HG03442 (cell line): Measurements from ENCODE around the gene SPATA25.
A peak's percentile ranks its signal among the peaks of the same experiment; 100 is the strongest.

Experiments
- ATAC-seq: cut with Tn5 transposase; IDR thresholded peaks from one replicate; pipeline ENCODE4 v1.9.1; 2021; ENCODE audit warnings: mild to moderate bottlenecking, moderate library complexity; ENCODE audit not compliant: unreplicated experiment

Gene SPATA25

DNA sequence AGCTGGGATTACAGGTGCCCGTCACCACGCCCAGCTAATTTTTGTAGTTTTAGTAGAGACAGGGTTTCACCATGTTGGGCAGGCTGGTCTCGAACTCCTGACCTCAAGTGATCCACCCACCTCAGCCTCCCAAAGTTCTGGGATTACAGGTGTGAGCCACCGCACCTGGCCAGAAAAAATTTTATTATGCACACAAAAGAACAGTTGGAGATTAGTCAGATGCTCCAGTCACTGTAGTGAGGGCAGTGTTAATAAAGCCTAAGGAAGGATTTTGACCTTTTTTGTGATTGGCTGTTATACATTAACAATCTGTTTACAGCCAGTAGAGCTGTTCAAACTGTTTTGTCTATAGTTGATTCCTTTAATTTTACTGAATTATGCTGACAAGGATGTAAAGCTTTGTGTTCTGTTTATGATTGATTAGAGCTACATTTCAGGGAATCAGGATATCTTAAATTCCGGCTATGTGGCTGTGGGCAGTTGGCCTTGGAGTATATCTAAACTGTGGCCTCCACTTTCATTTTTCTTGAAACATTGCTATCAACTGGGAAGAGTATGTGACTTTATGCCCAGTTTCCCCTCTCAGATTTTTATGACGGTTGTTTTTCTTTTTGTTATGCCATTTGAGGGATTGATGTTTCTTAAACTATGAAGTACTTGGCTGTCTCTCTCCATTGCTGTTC is 20.1 kb downstream of the SPATA25 start:
- no peak for ATAC-seq

DNA sequence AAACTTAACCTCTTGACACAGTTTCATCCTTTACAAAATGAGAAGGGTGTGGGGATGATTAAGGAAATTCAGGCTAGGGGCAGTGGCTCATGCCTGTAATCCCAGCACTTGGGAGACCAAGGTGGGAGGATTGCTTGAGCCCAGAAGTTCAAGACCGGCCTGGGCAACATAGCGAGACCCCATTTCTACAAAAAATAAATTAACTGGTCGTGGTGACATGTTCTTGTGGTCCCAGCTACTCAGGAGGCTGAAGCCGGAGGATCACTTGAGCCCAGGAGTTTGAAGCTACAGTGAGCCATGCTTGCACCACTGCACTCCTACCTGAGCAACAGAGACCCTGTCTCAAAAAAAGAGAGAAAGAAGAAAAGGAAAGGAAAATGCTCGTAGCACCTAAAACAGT is 21.0 kb downstream of the SPATA25 start:
- no peak for ATAC-seq

GRCh38 chr20:45863543-45864470 is 23.6 kb downstream of the SPATA25 start:
- no peak for ATAC-seq

DNA sequence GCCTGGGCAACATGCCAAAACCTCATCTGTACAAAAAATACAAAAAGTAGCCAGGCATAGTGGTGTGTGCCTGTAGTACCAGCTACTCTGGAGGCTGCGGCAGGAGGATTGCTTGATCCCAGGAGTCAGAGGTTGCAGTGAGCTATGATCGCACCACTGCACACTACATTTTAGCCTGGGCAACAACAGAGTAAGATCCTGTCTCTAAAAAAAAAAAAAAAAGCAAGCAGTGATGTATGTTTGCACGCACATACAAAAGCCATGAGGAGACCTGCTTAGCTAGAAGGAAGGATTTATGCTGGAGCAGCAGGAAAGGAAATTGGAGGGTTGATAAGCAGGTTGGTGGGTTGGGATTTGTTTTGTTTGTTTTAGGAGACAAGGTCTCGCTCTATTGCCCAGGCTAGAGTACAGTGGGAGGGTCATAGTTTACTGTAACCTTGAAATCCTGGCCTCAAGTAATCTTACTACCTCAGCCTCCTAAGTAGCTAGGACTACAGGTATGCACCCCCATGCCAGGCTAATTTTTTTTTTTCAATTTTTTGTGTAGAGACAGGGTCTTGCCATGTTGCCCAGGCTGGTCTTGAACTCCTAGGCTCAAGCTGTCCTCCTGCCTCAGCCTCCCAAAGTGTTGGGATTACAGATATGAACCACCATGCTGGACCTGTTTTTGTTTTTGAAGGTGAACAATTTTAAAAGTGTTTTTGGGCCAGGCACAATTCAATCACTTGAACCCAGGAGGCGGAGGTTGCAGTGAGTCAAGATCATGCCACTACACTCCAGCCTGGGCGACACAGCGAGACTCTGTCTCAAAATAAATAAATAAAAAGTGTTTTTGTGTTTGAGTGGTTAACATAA is 26.0 kb downstream of the SPATA25 start:
- no peak for ATAC-seq

DNA sequence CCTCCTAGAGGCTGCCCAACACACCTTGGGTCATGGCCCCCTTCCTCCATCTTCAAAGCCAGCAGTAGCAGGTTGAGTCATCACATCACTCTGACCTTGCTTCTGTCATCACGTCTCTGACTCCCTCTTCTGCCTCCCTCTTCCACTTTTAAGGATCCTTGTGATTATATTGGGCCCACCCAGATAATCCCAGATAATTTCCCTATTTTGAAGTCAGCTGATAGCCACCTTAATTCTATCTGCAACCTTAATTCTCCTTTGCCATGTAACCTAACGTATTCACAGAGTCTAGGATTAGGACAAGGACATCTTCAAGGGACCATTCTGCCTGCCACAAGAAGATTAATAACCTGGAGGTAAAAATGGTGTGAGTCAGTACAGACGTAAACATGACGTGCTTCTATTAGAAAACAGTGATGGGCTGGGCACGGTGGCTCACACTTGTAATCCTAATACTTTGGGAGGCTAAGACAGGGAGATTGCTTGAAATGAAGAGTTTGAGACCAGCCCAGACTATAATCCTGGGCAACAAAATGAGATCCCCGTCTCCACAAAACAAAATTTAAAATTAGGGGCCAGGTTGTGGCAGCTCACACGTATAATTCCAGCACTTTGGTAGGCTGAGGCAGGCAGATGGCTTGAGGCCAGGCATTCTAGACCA is 26.7 kb downstream of the SPATA25 start:
- no peak for ATAC-seq

DNA sequence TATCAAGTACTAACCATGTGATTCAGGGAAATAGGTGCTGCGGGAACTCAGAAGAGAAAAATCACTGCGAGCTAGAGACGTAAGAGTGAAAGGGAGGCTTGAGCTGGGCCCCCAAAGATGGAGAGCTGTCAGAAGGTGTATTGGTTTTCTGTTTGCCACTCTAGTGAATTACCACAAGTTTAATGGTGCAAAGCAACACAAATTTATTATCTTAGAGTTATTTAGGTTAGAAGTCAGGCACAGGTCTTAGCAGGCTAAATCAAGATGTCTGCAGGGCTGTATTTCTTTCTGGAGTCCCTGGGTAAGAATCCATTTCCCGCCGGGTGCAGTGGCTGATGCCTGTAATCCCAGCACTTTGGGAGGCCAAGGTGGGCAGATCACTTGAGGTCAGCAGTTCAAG is 27.5 kb downstream of the SPATA25 start:
- no peak for ATAC-seq

DNA sequence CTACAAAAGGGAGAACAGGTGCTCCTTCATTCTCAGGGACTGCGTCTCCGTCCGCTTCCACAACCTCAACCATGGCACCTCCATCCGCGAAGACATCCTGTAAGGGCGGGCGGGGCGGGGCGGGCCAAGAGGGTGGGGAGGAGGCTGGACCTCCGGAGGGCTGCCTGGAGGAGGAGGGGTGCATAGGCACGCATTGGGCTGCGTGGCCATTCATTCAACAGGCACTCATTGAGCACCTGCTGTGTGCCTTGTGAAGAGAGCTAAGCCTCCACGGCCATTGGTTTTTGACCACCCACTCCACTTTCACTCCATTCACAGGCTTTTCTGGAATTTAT is 29.6 kb downstream of the SPATA25 start:
- ATAC-seq = no peak

- peak; percentile 96 for ATAC-seq
Observed at GRCh38 chr20:45857114-45857881, 30.1 kb downstream of the SPATA25 start, which contains the start of the genes ACOT8 and ZSWIM3. TSS of gene ACOT8 (minus strand) at chr20:45857392. CDS start at chr20:45857315, 77 bp downstream. TSS of gene ZSWIM3 (plus strand) at chr20:45857614. CDS start at chr20:45857826, 212 bp downstream.

GRCh38 chr20:45853484-45853883 is 33.9 kb downstream of the SPATA25 start:
- ATAC-seq = no peak

DNA sequence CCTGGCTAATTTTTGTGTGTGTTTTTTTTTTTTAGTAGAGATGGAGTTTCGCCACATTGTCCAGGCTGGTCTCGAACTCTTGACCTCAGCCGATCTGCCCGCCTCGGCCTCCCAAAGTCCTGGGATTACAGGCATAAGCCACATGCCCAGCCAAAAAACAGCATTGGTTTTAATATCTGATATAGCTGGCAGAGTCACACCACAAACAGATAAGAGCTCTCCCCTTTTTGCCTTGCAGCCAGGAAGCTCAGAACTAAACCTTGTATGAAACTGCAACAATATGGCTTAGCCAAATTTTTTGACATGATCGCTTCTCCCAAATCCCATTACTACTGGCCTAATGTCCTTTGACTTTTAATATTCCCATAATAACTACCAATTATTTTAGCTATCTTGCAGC is 35.1 kb downstream of the SPATA25 start:
- ATAC-seq = no peak

GRCh38 chr20:45851501-45851900 is 35.9 kb downstream of the SPATA25 start:
- ATAC-seq = no peak

DNA sequence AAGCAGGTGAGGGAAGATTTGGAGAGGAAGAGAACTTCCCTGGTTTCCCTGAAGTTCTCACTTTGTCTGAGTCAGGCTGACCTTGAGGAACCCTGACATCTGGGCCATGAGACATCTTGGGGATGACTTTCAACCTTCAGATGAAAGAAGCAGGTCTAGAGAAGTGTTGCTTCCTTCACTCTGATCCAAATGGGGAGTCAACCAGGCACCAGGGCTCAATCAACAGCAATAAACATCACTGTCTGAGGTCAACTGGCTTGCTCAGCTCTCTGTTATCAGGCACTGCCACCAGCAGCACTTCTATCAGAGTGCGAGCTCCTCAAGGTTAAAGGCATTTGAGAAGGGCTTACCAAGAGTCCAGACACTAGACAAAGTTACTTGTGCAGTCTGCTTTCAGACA is 36.5 kb downstream of the SPATA25 start:
- ATAC-seq = no peak

DNA sequence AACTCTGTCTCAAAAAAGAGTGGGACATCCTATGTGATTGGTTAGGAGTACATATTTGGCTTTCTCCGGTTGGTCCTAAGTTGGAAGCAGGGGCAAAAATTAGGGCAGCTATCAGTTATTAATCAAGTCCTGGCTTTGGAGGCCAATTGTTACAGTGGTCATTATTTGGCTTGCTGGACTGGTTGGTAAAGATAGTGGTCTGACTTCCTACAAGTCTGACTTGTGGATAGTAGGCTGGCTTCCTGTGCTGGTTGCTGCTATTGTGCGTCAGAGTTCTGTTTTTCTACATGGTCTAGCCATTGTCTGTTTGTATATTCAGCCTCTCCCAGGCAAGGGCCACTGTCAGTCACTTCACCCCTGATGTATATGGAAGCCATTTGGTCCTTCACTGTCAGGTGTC is 37.2 kb downstream of the SPATA25 start:
- no peak for ATAC-seq

DNA sequence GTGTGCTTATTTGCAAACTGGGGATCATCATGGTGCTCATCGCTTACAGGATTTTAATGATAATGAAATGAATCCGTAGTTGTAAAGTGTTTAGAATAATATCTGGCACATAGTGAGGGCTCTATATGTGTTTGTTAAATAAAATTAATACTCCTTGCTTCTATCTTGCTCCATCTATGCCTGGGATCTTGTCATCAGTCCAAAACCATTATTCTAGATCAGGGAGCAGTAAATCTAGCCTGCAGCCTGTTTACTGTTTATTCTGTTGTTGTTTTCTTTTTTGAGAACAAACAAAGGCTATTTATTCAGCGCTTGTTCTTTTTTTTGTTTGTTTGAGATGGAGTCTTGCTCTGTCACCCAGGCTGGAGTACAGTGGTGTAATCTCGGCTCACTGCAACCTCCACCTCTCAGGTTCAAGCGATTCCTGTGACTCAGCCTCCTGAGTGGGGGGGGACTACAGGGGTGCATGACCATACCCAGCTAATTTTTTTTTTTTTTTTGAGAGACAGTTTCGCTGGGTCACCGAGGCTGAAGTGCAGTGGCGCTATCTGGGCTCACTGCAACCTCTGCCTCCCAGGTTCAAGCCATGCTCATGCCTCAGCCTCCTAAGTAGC is 38.3 kb downstream of the SPATA25 start:
- no peak for ATAC-seq

GRCh38 chr20:45848421-45848820 is 39.0 kb downstream of the SPATA25 start:
- no peak for ATAC-seq

DNA sequence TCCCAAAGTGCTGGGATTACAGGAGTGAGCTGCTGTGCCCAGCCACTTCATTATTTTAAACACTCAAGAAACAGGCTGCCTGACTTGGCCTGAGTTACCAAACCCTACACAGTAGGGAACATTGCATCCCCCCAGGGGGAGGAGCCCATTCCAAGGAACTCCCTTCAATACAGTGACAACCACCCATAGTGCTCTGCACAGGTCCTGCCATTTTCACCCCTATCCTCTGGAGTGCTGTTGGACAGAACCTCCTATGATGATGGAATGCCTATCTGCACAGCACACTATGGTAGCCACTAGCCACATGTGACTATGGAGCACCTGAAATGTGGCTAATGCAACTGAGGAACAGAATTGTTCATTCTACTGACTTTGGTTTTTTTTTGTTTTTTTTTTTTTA is 42.0 kb downstream of the SPATA25 start:
- ATAC-seq = no peak

DNA sequence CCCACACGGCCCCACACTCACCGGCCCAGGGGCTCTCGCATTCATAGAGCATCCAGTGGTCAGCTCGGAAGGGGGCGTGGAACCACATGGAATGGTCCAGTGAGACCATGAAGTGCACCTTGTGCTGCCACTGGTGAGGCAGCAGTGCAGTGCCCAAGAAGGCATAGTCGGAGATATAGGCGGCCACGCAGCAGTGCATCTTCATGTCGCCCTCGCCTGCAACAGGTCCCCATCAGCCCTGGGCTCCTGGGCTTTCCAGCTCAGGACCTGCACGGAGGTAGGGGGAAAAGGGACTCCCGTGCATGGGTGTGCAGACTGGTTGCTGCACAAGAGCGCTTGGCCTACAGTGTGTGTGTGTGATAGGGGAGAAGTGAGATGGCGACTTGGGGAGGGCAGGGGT is 43.9 kb downstream of the SPATA25 start:
- ATAC-seq = no peak

DNA sequence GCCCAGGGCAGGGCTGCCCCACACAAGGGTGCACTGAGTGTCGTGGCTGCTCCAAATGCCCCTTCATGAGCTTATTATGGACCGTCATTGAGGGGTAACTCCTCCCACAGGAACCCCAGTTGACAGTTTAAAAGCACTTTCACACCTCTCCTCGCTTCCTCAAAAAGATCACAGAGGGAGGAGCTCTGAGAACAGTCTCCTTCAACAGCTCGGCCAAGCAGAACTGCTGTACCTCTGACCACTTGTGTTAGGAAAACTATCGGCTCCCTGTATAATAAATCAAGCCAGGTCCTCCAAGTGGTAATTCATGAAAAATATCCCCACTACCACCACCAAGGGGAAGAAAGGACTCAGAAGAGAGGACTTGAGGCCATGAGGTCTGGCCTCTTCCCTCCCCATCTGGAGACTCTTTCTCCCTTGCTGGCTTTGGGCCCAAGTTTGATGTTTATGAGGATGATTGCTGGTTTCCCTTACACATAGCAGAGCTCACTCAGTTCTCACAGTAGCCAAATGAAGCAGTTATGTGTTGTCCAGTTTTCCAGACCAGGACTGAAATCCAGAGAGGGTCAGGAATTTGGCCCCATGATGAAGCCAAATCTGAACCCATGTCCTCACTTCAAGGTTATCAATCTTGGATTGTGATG is 45.1 kb downstream of the SPATA25 start:
- ATAC-seq = no peak
